ENCODE results near the gene GLIS1.

The GLIS1 gene

GRCh38 chr1:53642215-53642555 is 96.8 kb downstream of the GLIS1 start:
- no peak overlapping the region for H3K27ac ChIP-seq (ENCODE audit: low read depth, low read length)
- no peaks in the 10 kb centered on the region for H3K36me3 ChIP-seq (ENCODE audit: control insufficient read depth in 5 of 5, insufficient read depth in 5 of 5, low read length in 5 of 5)
- H3K4me3 ChIP-seq (ENCODE audit: low read depth in 1 of 5, low read length in 5 of 5), result no peak overlapping the region
- no peaks in the 10 kb centered on the region for H3K9me3 ChIP-seq (ENCODE audit: control insufficient read depth in 5 of 5, low read length in 5 of 5)
- no peaks in the 10 kb centered on the region for H3K27me3 ChIP-seq (ENCODE audit: control insufficient read depth in 5 of 5, insufficient read depth in 4 of 5, low read length in 5 of 5)
- peaks cover 0 to 6% (median 0%) of the 10 kb centered on the region in 5 donors for H3K4me1 ChIP-seq (ENCODE audit: control insufficient read depth in 5 of 5, insufficient read depth in 5 of 5, low read length in 5 of 5)
- H3K9ac ChIP-seq (ENCODE audit: low read length in 5 of 5), result no peak overlapping the region

DNA sequence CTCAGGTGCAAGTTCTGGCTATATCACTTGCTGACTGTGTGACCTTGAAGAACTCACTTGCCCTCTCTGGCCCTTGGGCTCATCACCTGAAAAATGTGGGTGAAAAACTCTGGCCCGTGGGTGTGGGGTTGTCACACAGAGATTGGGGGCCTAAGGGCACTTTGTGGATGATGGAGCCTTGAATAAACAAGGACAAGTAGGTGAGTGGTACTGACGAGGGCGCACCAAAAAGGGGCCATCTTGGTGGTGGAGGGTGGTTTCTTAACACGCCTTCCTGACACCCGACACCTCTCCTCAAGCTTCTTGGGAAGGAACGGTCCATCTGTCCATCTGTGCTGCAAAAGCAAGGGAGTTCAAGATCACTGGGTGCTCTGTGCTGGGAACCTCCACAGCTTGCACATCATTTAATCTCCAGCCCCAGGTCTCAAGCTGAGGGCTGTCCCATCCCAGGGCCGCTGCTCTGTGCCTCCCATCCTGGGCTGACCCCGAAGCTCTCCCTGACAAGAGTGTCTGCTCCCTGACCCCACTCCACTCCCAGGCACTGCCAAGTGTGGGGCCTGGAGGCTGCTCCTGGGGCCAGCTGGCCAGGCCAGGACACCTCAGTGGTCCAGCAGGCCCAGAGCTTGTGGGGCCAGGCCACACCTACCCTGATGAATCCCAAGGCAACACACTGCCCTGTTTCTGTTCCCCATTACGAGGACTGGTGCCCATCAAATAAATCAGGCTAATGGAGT is 97.3 kb downstream of the GLIS1 start:
- Histone ChIP-seq H3K36me3 (ENCODE audit: control insufficient read depth in 5 of 5, insufficient read depth in 5 of 5, low read length in 5 of 5) (no peaks in the 10 kb centered on the region), H3K4me1 (ENCODE audit: control insufficient read depth in 5 of 5, insufficient read depth in 5 of 5, low read length in 5 of 5) (peaks cover 0 to 6% (median 0%) of the 10 kb centered on the region in 5 donors), H3K9me3 (ENCODE audit: control insufficient read depth in 5 of 5, low read length in 5 of 5) (no peaks in the 10 kb centered on the region), H3K9ac (ENCODE audit: low read length in 5 of 5) (no peak overlapping the region), H3K27me3 (ENCODE audit: control insufficient read depth in 5 of 5, insufficient read depth in 4 of 5, low read length in 5 of 5) (no peaks in the 10 kb centered on the region), H3K27ac (ENCODE audit: low read depth, low read length) (no peak overlapping the region), H3K4me3 (ENCODE audit: low read depth in 1 of 5, low read length in 5 of 5) (no peak overlapping the region)

- H3K4me1 ChIP-seq (ENCODE audit: control insufficient read depth in 5 of 5, insufficient read depth in 5 of 5, low read length in 5 of 5), result peaks cover 0 to 6% (median 0%) of the 10 kb centered on the region in 5 donors
- H3K27me3 ChIP-seq (ENCODE audit: control insufficient read depth in 5 of 5, insufficient read depth in 4 of 5, low read length in 5 of 5), result no peaks in the 10 kb centered on the region
- no peak overlapping the region for H3K27ac ChIP-seq (ENCODE audit: low read depth, low read length)
- H3K9ac ChIP-seq (ENCODE audit: low read length in 5 of 5), result no peak overlapping the region
- H3K9me3 ChIP-seq (ENCODE audit: control insufficient read depth in 5 of 5, low read length in 5 of 5), result no peaks in the 10 kb centered on the region
- H3K4me3 ChIP-seq (ENCODE audit: low read depth in 1 of 5, low read length in 5 of 5), result no peak overlapping the region
- no peaks in the 10 kb centered on the region for H3K36me3 ChIP-seq (ENCODE audit: control insufficient read depth in 5 of 5, insufficient read depth in 5 of 5, low read length in 5 of 5)
Observed at GRCh38 chr1:53640701-53641075, 98.3 kb downstream of the GLIS1 start.

DNA sequence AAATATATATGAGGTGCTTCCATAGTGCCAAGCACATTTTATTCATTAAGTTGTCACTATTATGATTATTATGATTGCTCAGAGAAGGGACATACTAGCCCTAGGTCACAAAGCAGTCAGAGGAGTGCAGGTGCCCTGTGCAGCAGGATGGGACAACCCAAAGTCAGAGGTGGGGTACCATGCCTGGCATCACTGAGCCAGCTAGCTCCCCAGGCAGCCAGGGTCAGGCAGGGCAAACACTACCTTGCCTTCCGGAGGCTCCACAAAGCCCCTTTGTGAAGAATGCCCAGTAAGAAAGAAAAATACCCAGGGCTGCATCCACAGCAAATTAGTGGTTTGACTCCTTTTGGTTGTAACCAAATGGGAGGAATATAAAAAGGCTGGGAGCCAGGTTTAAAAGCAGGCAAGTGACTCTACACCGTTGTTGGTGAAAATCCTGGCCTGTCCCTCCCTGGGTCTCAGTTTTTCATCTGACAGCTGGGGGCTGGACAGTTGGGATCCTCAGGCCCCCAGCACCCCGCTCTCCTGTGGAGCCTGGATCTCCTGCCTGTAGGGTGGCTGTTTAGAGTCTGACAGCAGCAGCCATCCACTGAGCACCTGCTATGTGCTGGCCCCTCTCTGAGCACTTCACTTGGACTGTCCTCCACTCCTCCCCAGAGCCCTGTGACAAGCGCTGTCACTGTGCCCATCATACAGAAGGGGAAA is 98.8 kb downstream of the GLIS1 start:
- no peaks in the 10 kb centered on the region for H3K27me3 ChIP-seq (ENCODE audit: control insufficient read depth in 5 of 5, insufficient read depth in 4 of 5, low read length in 5 of 5)
- H3K27ac ChIP-seq (ENCODE audit: low read depth, low read length), result no peak overlapping the region
- peaks cover 0 to 6% (median 0%) of the 10 kb centered on the region in 5 donors for H3K4me1 ChIP-seq (ENCODE audit: control insufficient read depth in 5 of 5, insufficient read depth in 5 of 5, low read length in 5 of 5)
- no peak overlapping the region for H3K9ac ChIP-seq (ENCODE audit: low read length in 5 of 5)
- no peak overlapping the region for H3K4me3 ChIP-seq (ENCODE audit: low read depth in 1 of 5, low read length in 5 of 5)
- no peaks in the 10 kb centered on the region for H3K36me3 ChIP-seq (ENCODE audit: control insufficient read depth in 5 of 5, insufficient read depth in 5 of 5, low read length in 5 of 5)
- no peaks in the 10 kb centered on the region for H3K9me3 ChIP-seq (ENCODE audit: control insufficient read depth in 5 of 5, low read length in 5 of 5)

GRCh38 chr1:53639251-53639763 is 99.7 kb downstream of the GLIS1 start:
- Histone ChIP-seq H3K9ac (ENCODE audit: low read length in 5 of 5) (no peak overlapping the region), H3K4me1 (ENCODE audit: control insufficient read depth in 5 of 5, insufficient read depth in 5 of 5, low read length in 5 of 5) (peaks cover 0 to 6% (median 0%) of the 10 kb centered on the region in 5 donors), H3K27ac (ENCODE audit: low read depth, low read length) (no peak overlapping the region), H3K27me3 (ENCODE audit: control insufficient read depth in 5 of 5, insufficient read depth in 4 of 5, low read length in 5 of 5) (no peaks in the 10 kb centered on the region), H3K4me3 (ENCODE audit: low read depth in 1 of 5, low read length in 5 of 5) (no peak overlapping the region), H3K9me3 (ENCODE audit: control insufficient read depth in 5 of 5, low read length in 5 of 5) (no peaks in the 10 kb centered on the region), H3K36me3 (ENCODE audit: control insufficient read depth in 5 of 5, insufficient read depth in 5 of 5, low read length in 5 of 5) (no peaks in the 10 kb centered on the region)

- Histone ChIP-seq H3K4me3 (ENCODE audit: low read depth in 1 of 5, low read length in 5 of 5) (no peak overlapping the region), H3K4me1 (ENCODE audit: control insufficient read depth in 5 of 5, insufficient read depth in 5 of 5, low read length in 5 of 5) (peaks cover 0 to under 1% (median 0%) of the 10 kb centered on the region in 5 donors), H3K9me3 (ENCODE audit: control insufficient read depth in 5 of 5, low read length in 5 of 5) (no peaks in the 10 kb centered on the region), H3K36me3 (ENCODE audit: control insufficient read depth in 5 of 5, insufficient read depth in 5 of 5, low read length in 5 of 5) (no peaks in the 10 kb centered on the region), H3K27ac (ENCODE audit: low read depth, low read length) (no peak overlapping the region), H3K27me3 (ENCODE audit: control insufficient read depth in 5 of 5, insufficient read depth in 4 of 5, low read length in 5 of 5) (no peaks in the 10 kb centered on the region), H3K9ac (ENCODE audit: low read length in 5 of 5) (no peak overlapping the region)
Observed at GRCh38 chr1:53638360-53639035, 100.5 kb downstream of the GLIS1 start.

GRCh38 chr1:53637511-53638359 is 101.2 kb downstream of the GLIS1 start:
- Histone ChIP-seq H3K36me3 (ENCODE audit: control insufficient read depth in 5 of 5, insufficient read depth in 5 of 5, low read length in 5 of 5) (no peaks in the 10 kb centered on the region), H3K9me3 (ENCODE audit: control insufficient read depth in 5 of 5, low read length in 5 of 5) (no peaks in the 10 kb centered on the region), H3K9ac (ENCODE audit: low read length in 5 of 5) (no peak overlapping the region), H3K4me3 (ENCODE audit: low read depth in 1 of 5, low read length in 5 of 5) (no peak overlapping the region), H3K27ac (ENCODE audit: low read depth, low read length) (no peak overlapping the region), H3K27me3 (ENCODE audit: control insufficient read depth in 5 of 5, insufficient read depth in 4 of 5, low read length in 5 of 5) (peaks cover 0 to 2% (median 0%) of the 10 kb centered on the region in 5 donors), H3K4me1 (ENCODE audit: control insufficient read depth in 5 of 5, insufficient read depth in 5 of 5, low read length in 5 of 5) (no peaks in the 10 kb centered on the region)

DNA sequence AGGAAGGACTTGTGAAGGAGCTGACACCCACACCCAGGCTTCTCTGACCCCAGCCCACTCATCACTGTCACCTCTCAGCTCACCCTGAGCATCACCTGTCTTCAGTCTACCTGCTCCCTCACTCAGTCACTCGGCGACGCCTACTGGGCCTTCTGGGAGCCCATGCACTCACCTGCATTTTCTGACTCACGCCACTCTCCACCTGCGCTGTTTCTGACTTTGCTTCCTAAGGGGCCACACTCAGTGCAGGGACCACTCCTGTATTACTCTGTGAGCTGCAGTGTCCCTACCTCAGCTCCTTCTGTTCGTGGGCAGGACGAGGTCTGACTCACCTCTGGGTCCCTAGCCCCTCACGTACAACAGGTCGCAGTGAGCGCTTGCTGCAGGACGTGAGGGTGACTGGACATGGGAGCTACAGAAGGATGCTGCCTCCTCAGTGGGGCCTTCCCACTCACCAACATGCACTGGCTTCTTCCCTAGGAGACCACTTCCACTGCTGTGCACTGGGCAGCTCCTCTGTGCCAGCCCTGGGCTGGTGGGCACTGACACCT is 102.3 kb downstream of the GLIS1 start:
- Histone ChIP-seq H3K9me3 (ENCODE audit: control insufficient read depth in 5 of 5, low read length in 5 of 5) (no peaks in the 10 kb centered on the region), H3K36me3 (ENCODE audit: control insufficient read depth in 5 of 5, insufficient read depth in 5 of 5, low read length in 5 of 5) (no peaks in the 10 kb centered on the region), H3K27ac (ENCODE audit: low read depth, low read length) (no peak overlapping the region), H3K27me3 (ENCODE audit: control insufficient read depth in 5 of 5, insufficient read depth in 4 of 5, low read length in 5 of 5) (peaks cover 0 to 2% (median 0%) of the 10 kb centered on the region in 5 donors), H3K4me1 (ENCODE audit: control insufficient read depth in 5 of 5, insufficient read depth in 5 of 5, low read length in 5 of 5) (no peaks in the 10 kb centered on the region), H3K9ac (ENCODE audit: low read length in 5 of 5) (no peak overlapping the region), H3K4me3 (ENCODE audit: low read depth in 1 of 5, low read length in 5 of 5) (no peak overlapping the region)

DNA sequence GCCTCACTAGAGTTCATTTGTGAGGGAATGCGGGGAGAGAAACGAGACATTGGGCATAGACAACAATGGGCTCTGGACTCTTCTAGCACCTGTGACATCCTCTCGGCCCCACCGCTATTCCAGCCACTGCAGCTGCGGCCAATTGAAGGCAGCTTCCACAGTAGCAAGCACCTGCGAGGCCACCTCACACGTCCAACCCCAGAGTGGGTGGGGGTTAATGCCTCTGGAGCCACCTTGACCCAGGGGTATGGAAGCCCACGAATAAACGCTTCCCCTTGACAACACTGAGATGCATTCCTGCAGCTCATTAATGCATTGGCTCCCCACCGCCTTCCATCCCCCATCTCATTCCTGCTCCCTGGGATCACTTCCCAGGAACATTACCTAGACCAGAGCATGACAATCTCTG is 104.4 kb downstream of the GLIS1 start:
- no peaks in the 10 kb centered on the region for H3K9me3 ChIP-seq (ENCODE audit: control insufficient read depth in 5 of 5, low read length in 5 of 5)

More for the DNA sequence above, 104.4 kb downstream of the GLIS1 start:
- no peak overlapping the region for H3K4me3 ChIP-seq (ENCODE audit: low read depth in 1 of 5, low read length in 5 of 5)
- H3K27me3 ChIP-seq (ENCODE audit: control insufficient read depth in 5 of 5, insufficient read depth in 4 of 5, low read length in 5 of 5), result peaks cover 0 to 2% (median 0%) of the 10 kb centered on the region in 5 donors
- H3K27ac ChIP-seq (ENCODE audit: low read depth, low read length), result no peak overlapping the region
- H3K36me3 ChIP-seq (ENCODE audit: control insufficient read depth in 5 of 5, insufficient read depth in 5 of 5, low read length in 5 of 5), result no peaks in the 10 kb centered on the region
- H3K9ac ChIP-seq (ENCODE audit: low read length in 5 of 5), result no peak overlapping the region
- no peaks in the 10 kb centered on the region for H3K4me1 ChIP-seq (ENCODE audit: control insufficient read depth in 5 of 5, insufficient read depth in 5 of 5, low read length in 5 of 5)

Measured in subcutaneous abdominal adipose tissue (tissue), 5 donors.